ENCODE data around the gene TAF1. TPM values are rescaled to one million over a fixed set of nuclear protein-coding genes. Genes with fewer than 3 reads are reported as not detected.

TAF1 gene
- total and polyA plus RNA-seq, 9 of the 15 experiments (the other 6 are each of a cell fraction or from before 2014, with no cell fraction given), result 6.4 to 45.1 (median 38.1) TPM

DNA sequence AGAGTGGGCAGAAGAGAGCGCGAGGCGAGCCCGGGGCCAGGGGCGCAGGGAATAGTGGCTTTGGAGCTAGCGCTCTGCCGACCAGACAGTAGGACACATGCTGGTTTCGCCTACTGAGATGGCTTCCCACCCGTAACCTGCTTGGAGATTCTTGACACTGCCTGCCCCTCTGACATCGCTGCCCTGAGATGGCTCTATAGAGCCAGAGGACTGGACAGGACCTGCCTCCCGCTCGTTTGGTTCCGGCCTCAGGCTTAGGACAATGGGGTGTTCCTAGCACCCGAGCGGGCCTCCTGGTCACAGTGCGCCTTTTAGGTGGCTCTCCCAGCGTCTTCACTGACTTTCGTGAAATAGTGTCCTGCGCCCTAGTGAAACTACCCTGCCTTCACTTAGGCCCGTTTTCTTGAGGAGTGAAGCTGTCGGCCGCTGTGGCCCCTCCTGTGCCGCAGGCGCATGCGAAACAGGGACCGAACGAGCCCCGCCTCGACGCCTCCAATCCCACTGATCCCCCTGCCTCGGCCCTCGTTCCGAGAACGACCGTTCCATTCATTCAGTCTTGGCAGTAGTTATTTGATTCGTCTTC, 608 bp downstream of the TAF1 start (continued):
- TF ChIP-seq, protein P1, sequence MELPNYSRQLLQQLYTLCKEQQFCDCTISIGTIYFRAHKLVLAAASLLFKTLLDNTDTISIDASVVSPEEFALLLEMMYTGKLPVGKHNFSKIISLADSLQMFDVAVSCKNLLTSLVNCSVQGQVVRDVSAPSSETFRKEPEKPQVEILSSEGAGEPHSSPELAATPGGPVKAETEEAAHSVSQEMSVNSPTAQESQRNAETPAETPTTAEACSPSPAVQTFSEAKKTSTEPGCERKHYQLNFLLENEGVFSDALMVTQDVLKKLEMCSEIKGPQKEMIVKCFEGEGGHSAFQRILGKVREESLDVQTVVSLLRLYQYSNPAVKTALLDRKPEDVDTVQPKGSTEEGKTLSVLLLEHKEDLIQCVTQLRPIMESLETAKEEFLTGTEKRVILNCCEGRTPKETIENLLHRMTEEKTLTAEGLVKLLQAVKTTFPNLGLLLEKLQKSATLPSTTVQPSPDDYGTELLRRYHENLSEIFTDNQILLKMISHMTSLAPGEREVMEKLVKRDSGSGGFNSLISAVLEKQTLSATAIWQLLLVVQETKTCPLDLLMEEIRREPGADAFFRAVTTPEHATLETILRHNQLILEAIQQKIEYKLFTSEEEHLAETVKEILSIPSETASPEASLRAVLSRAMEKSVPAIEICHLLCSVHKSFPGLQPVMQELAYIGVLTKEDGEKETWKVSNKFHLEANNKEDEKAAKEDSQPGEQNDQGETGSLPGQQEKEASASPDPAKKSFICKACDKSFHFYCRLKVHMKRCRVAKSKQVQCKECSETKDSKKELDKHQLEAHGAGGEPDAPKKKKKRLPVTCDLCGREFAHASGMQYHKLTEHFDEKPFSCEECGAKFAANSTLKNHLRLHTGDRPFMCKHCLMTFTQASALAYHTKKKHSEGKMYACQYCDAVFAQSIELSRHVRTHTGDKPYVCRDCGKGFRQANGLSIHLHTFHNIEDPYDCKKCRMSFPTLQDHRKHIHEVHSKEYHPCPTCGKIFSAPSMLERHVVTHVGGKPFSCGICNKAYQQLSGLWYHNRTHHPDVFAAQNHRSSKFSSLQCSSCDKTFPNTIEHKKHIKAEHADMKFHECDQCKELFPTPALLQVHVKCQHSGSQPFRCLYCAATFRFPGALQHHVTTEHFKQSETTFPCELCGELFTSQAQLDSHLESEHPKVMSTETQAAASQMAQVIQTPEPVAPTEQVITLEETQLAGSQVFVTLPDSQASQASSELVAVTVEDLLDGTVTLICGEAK (IDR thresholded peaks at IDR 0.05), result no peak
- TF ChIP-seq, protein P1 (CRISPR knock-in tag; IDR thresholded peaks at IDR 0.05), result no peak
- TF ChIP-seq TRIM28 (IDR thresholded peaks at IDR 0.05), result no peak
- no peak for TF ChIP-seq EP400 (IDR thresholded peaks at IDR 0.05)
- no peak for TF ChIP-seq CAMTA2 (CRISPR knock-in tag; conservative IDR thresholded peaks at IDR 0.05)
- TF ChIP-seq MCM2 (IDR thresholded peaks at IDR 0.05; ENCODE audit: low read depth), result no peak
- peak; percentile 74 for TF ChIP-seq RBFOX2 (IDR thresholded peaks at IDR 0.05; ENCODE audit: low read depth, low read length)
- TF ChIP-seq CREBBP (IDR thresholded peaks at IDR 0.05; ENCODE audit: low read depth, low read length), result no peak
- TF ChIP-seq POLR2B (IDR thresholded peaks at IDR 0.05; ENCODE audit: low read depth, partially characterized antibody), result no peak
- no peak for TF ChIP-seq ZBTB7A (IDR thresholded peaks at IDR 0.05; ENCODE audit: borderline replicate concordance, control insufficient read depth, low read depth, low read length)
- no peak for TF ChIP-seq ZNF232 (CRISPR knock-in tag; IDR thresholded peaks at IDR 0.05)
- no peak for TF ChIP-seq CSDE1 (IDR thresholded peaks at IDR 0.05)
- no peak for TF ChIP-seq EWSR1 (IDR thresholded peaks at IDR 0.05; ENCODE audit: borderline replicate concordance, low read depth, partially characterized antibody)
- TF ChIP-seq ZNF280B (CRISPR knock-in tag; IDR thresholded peaks at IDR 0.05), result no peak
- TF ChIP-seq CEBPB (tag; IDR thresholded peaks at IDR 0.05), result no peak
- no peak for TF ChIP-seq NR2F6 (CRISPR knock-in tag; IDR thresholded peaks at IDR 0.05)
- no peak for TF ChIP-seq MEF2D (tag; conservative IDR thresholded peaks at IDR 0.05; ENCODE audit: low read depth)
- no peak for TF ChIP-seq ZNF347 (CRISPR knock-in tag; IDR thresholded peaks at IDR 0.05; ENCODE audit: low read depth)
- TF ChIP-seq NONO (IDR thresholded peaks at IDR 0.05; ENCODE audit: low read depth in 2 of 2, low read length in 1 of 2), result no peak
- no peak for TF ChIP-seq KAT2B (IDR thresholded peaks at IDR 0.05; ENCODE audit: low read depth, low read length)
- no peak for TF ChIP-seq ZC3H8 (IDR thresholded peaks at IDR 0.05)

Data from K562 (cell line).